Neuronal stem cell (in vitro differentiated cells): ENCODE results near the gene FAM234A.

Source experiments
- DNase-seq: peaks from one replicate; pipeline ENCODE4 v3.0.0-alpha.2; 2013; ENCODE audit warnings: low spot score
- H2AFZ ChIP-seq: one replicate; pipeline ENCODE4 v1.6.1; 2013; ENCODE audit warnings: mild to moderate bottlenecking, low read length, inconsistent platforms
- H2AK5ac ChIP-seq: 2 replicates; pipeline ENCODE4 v1.6.1; 2013; ENCODE audit warnings: low read depth, mild to moderate bottlenecking, inconsistent platforms, low read length, moderate library complexity, mixed read lengths
- H2BK120ac ChIP-seq: 2 replicates; pipeline ENCODE4 v1.6.1; 2013; ENCODE audit warnings: low read depth, mild to moderate bottlenecking, inconsistent platforms, low read length, moderate library complexity, mixed read lengths
- H2BK12ac ChIP-seq: one replicate; pipeline ENCODE4 v1.6.1; 2013; ENCODE audit warnings: low read length, inconsistent platforms
- H2BK15ac ChIP-seq: 2 replicates; pipeline ENCODE4 v1.6.1; 2013; ENCODE audit warnings: mild to moderate bottlenecking, low read length, inconsistent platforms, mixed read lengths
- H2BK5ac ChIP-seq: one replicate; pipeline ENCODE4 v1.6.1; 2013; ENCODE audit warnings: inconsistent platforms, mild to moderate bottlenecking, low read length, moderate library complexity
- H3K14ac ChIP-seq: one replicate; pipeline ENCODE4 v1.6.1; 2013; ENCODE audit warnings: low read length, inconsistent platforms
- H3K18ac ChIP-seq: 2 replicates; pipeline ENCODE4 v1.6.1; 2013; ENCODE audit warnings: low read length, inconsistent platforms
- H3K23ac ChIP-seq: 2 replicates; pipeline ENCODE4 v1.6.1; 2013; ENCODE audit warnings: low read depth, mild to moderate bottlenecking, mixed read lengths, low read length, inconsistent platforms; ENCODE audit not compliant: poor library complexity
- H3K27ac ChIP-seq: replicated peaks from 3 replicates; pipeline ENCODE4 v1.5.1; 2013; ENCODE audit warnings: low read length, inconsistent platforms
- H3K27me3 ChIP-seq, 3 experiments: 2 replicates each; pipeline ENCODE4 v1.6.1; 2013; ENCODE audit warnings: low read length in 3 of 3, mild to moderate bottlenecking in 2 of 3, inconsistent platforms in 1 of 3, low read depth in 1 of 3, mixed read lengths in 1 of 3, moderate library complexity in 1 of 3; ENCODE audit not compliant: control insufficient read depth in 3 of 3, insufficient read depth in 3 of 3
- H3K36me3 ChIP-seq, 2 donors: replicated peaks in 1 of 2; 2 replicates each; pipeline ENCODE4 v1.6.1; 2013; ENCODE audit warnings: low read length in 2 of 2; ENCODE audit not compliant: control insufficient read depth in 2 of 2, insufficient read depth in 2 of 2
- H3K4ac ChIP-seq: 2 replicates; pipeline ENCODE4 v1.6.1; 2013; ENCODE audit warnings: inconsistent platforms, mild to moderate bottlenecking, low read length, moderate library complexity
- H3K4me1 ChIP-seq, 2 donors: 1 replicate in 1 of 2; 2 replicates in 1 of 2; pipeline ENCODE4 v1.6.1; 2013; ENCODE audit warnings: low read length in 2 of 2, low read depth in 1 of 2; ENCODE audit not compliant: control insufficient read depth in 2 of 2, insufficient read depth in 1 of 2
- H3K4me2 ChIP-seq: one replicate; pipeline ENCODE4 v1.6.1; 2013; ENCODE audit warnings: mild to moderate bottlenecking, low read length, inconsistent platforms; ENCODE audit not compliant: insufficient read depth, poor library complexity, severe bottlenecking
- H3K4me3 ChIP-seq, 2 donors: 2 replicates each; pipeline ENCODE4 v1.5.1; 2013; ENCODE audit warnings: low read length in 2 of 2, mild to moderate bottlenecking in 2 of 2, inconsistent platforms in 1 of 2, moderate library complexity in 1 of 2
- H3K79me1 ChIP-seq: one replicate; pipeline ENCODE4 v1.6.1; 2013; ENCODE audit warnings: low read depth, mild to moderate bottlenecking, inconsistent platforms, low read length, moderate library complexity
- H3K9ac ChIP-seq: one replicate; pipeline ENCODE4 v1.6.1; 2013; ENCODE audit warnings: mild to moderate bottlenecking, low read depth, low read length, inconsistent platforms; ENCODE audit not compliant: poor library complexity
- H3K9me3 ChIP-seq, 2 donors: replicated peaks in 1 of 2; 2 replicates each; pipeline versions ENCODE3 to v1.6.1; 2013; ENCODE audit warnings: low read length in 2 of 2, mild to moderate bottlenecking in 2 of 2, inconsistent platforms in 1 of 2, low read depth in 1 of 2, mixed read lengths in 1 of 2, moderate library complexity in 1 of 2; ENCODE audit not compliant: control insufficient read depth in 2 of 2, insufficient read depth in 1 of 2
- H4K8ac ChIP-seq: one replicate; pipeline ENCODE4 v1.6.1; 2013; ENCODE audit warnings: low read depth, mild to moderate bottlenecking, inconsistent platforms, low read length, moderate library complexity
- H4K91ac ChIP-seq: one replicate; pipeline ENCODE4 v1.6.1; 2013; ENCODE audit warnings: low read length, low read depth, mild to moderate bottlenecking, inconsistent platforms; ENCODE audit not compliant: poor library complexity
- WGBS, 2 donors: extraction: QIAGEN DNeasy Blood & Tissue Kit; methylation state at CpG; one replicate each; pipeline ENCODE4 v1.1.7; 2013; ENCODE audit warnings: missing lambda C conversion rate in 2 of 2, mixed read lengths in 1 of 2; ENCODE audit not compliant: insufficient read length in 2 of 2, insufficient replicate concordance in 1 of 2; ENCODE audit errors: extremely low coverage in 2 of 2; 5-methylcytosine and 5-hydroxymethylcytosine counted together

The FAM234A gene

GRCh38 chr16:188674-189073, 45.9 kb upstream of the FAM234A start:
- no peak overlapping the region for H2BK5ac ChIP-seq
- H3K18ac ChIP-seq: no peak overlapping the region
- H3K4ac ChIP-seq: no peak overlapping the region
- no peak overlapping the region for H3K4me2 ChIP-seq
- H2AK5ac ChIP-seq: no peak overlapping the region
- no peak overlapping the region for H2BK12ac ChIP-seq
- no peak overlapping the region for H4K91ac ChIP-seq
- H3K4me3 ChIP-seq: no peak overlapping the region
- H3K79me1 ChIP-seq: peaks cover 5% of the 10 kb centered on the region
- no peak overlapping the region for H2BK15ac ChIP-seq
- H3K14ac ChIP-seq: no peak overlapping the region
- peaks cover 0 to 2% (median 0%) of the 10 kb centered on the region in 3 experiments for H3K27me3 ChIP-seq
- H3K23ac ChIP-seq: no peak overlapping the region
- peaks cover 0 to 4% of the 10 kb centered on the region in 2 donors for H3K9me3 ChIP-seq
- H3K36me3 ChIP-seq: peaks cover 60 to 86% of the 10 kb centered on the region in 2 donors
- no peak overlapping the region for H2AFZ ChIP-seq
- WGBS, 2 donors: no CpG with 5 or more reads among the region's 8 CpGs
- no peak overlapping the region for H3K27ac ChIP-seq
- peaks cover 0 to 2% of the 10 kb centered on the region in 2 donors for H3K4me1 ChIP-seq
- H4K8ac ChIP-seq: no peak overlapping the region
- no peak overlapping the region for H2BK120ac ChIP-seq
- no peak overlapping the region for H3K9ac ChIP-seq
- DNase-seq: no peak

GRCh38 chr16:189604-190186, 44.9 kb upstream of the FAM234A start:
- Histone ChIP-seq H3K9ac (no peak overlapping the region), H2BK5ac (no peak overlapping the region), H3K4me1 (no peaks in the 10 kb centered on the region), H4K91ac (no peak overlapping the region), H3K18ac (no peak overlapping the region), H3K14ac (no peak overlapping the region), H3K23ac (peak overlapping the region; percentile 31), H3K27ac (no peak overlapping the region), H2BK15ac (no peak overlapping the region), H3K27me3 (peaks cover 0 to 2% (median 0%) of the 10 kb centered on the region in 3 experiments), H3K36me3 (peaks cover 60 to 88% of the 10 kb centered on the region in 2 donors), H2BK120ac (no peak overlapping the region), H4K8ac (no peak overlapping the region), H3K4ac (no peak overlapping the region), H3K79me1 (peaks cover 5% of the 10 kb centered on the region), H3K4me2 (no peak overlapping the region), H2AK5ac (no peak overlapping the region), H2BK12ac (no peak overlapping the region), H3K9me3 (peaks cover 0 to 4% of the 10 kb centered on the region in 2 donors), H2AFZ (no peak overlapping the region), H3K4me3 (no peak overlapping the region)
- DNase-seq: no peak
- WGBS, 2 donors: no CpG with 5 or more reads among the region's 34 CpGs

- Histone ChIP-seq H4K8ac (no peak overlapping the region), H3K9ac (no peak overlapping the region), H2AFZ (no peak overlapping the region), H2AK5ac (no peak overlapping the region), H3K4me2 (no peak overlapping the region), H2BK15ac (no peak overlapping the region), H3K4ac (no peak overlapping the region), H4K91ac (no peak overlapping the region), H2BK120ac (no peak overlapping the region), H3K9me3 (peaks cover 0 to 4% of the 10 kb centered on the region in 2 donors), H2BK5ac (no peak overlapping the region), H3K27me3 (peaks cover 0 to 2% (median 0%) of the 10 kb centered on the region in 3 experiments), H3K4me1 (no peaks in the 10 kb centered on the region), H3K14ac (no peak overlapping the region), H3K36me3 (peaks cover 69 to 98% of the 10 kb centered on the region in 2 donors), H3K4me3 (no peak overlapping the region), H2BK12ac (no peak overlapping the region), H3K27ac (no peak overlapping the region), H3K23ac (no peak overlapping the region), H3K18ac (no peak overlapping the region), H3K79me1 (peaks cover 7% of the 10 kb centered on the region)
- no CpG with 5 or more reads among the region's 4 CpGs for WGBS, 2 donors
- DNase-seq: no peak
Observed at GRCh38 chr16:191831-192230, 42.8 kb upstream of the FAM234A start.

GRCh38 chr16:192686-193085, 41.9 kb upstream of the FAM234A start:
- DNase-seq: no peak
- WGBS, 2 donors: no CpG with 5 or more reads among the region's 11 CpGs
- H4K8ac ChIP-seq: no peak overlapping the region
- peaks cover 0 to 2% of the 10 kb centered on the region in 2 donors for H3K9me3 ChIP-seq
- H3K9ac ChIP-seq: no peak overlapping the region
- no peaks in the 10 kb centered on the region for H3K4me1 ChIP-seq
- no peak overlapping the region for H2BK15ac ChIP-seq
- no peak overlapping the region for H2BK120ac ChIP-seq
- H3K4me3 ChIP-seq: no peak overlapping the region
- H3K27ac ChIP-seq: no peak overlapping the region
- no peak overlapping the region for H2BK12ac ChIP-seq
- no peak overlapping the region for H3K18ac ChIP-seq
- H3K23ac ChIP-seq: no peak overlapping the region
- no peak overlapping the region for H3K4me2 ChIP-seq
- peaks cover 0 to 2% (median 0%) of the 10 kb centered on the region in 3 experiments for H3K27me3 ChIP-seq
- H2AK5ac ChIP-seq: no peak overlapping the region
- peaks cover 69 to 99% of the 10 kb centered on the region in 2 donors for H3K36me3 ChIP-seq
- peaks cover 6% of the 10 kb centered on the region for H3K79me1 ChIP-seq
- H3K14ac ChIP-seq: no peak overlapping the region
- no peak overlapping the region for H3K4ac ChIP-seq
- H2BK5ac ChIP-seq: no peak overlapping the region
- H2AFZ ChIP-seq: no peak overlapping the region
- no peak overlapping the region for H4K91ac ChIP-seq
